ENCODE data around the gene FMN2.

DNA sequence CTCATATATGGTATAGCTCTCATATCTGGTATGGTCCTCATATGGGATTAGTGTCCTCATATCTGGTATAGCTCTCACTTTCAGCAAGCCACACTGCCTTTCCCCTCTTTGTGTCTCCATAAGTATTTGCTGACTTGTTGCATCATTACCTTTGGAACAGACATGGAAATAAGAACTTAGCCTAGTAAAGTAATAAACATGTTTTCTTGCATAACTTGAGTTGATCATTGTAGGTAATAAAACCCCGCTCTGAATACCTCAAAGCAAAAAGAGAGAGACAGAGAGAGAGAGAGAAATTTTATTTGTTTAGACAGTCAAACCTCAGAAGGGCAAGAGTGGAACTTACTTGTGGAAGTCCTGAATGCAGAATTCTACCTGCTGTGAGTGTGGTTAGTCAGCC is 350.0 kb downstream of the FMN2 start:
- TF ChIP-seq, protein P1, sequence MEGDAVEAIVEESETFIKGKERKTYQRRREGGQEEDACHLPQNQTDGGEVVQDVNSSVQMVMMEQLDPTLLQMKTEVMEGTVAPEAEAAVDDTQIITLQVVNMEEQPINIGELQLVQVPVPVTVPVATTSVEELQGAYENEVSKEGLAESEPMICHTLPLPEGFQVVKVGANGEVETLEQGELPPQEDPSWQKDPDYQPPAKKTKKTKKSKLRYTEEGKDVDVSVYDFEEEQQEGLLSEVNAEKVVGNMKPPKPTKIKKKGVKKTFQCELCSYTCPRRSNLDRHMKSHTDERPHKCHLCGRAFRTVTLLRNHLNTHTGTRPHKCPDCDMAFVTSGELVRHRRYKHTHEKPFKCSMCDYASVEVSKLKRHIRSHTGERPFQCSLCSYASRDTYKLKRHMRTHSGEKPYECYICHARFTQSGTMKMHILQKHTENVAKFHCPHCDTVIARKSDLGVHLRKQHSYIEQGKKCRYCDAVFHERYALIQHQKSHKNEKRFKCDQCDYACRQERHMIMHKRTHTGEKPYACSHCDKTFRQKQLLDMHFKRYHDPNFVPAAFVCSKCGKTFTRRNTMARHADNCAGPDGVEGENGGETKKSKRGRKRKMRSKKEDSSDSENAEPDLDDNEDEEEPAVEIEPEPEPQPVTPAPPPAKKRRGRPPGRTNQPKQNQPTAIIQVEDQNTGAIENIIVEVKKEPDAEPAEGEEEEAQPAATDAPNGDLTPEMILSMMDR (conservative IDR thresholded peaks at IDR 0.05), result no peak
- no peak for TF ChIP-seq ZFX (IDR thresholded peaks at IDR 0.05)
